Right cardiac atrium (tissue), 5 donors: Measurements from ENCODE around the gene PPFIA4. TPM values are rescaled to one million over a fixed set of nuclear protein-coding genes. Genes with fewer than 3 reads are reported as not detected.

ENCODE experiments used
- ATAC-seq, 2 donors: fragments of 200-7000 bp; cut with Tn5 transposase; one replicate each; pipeline versions ENCODE4 v1.8.0 to v1.9.1; 2020; ENCODE audit warnings: moderate library complexity in 2 of 2, mild to moderate bottlenecking in 1 of 2
- DNase-seq, 3 donors: peaks; one replicate each; pipeline ENCODE4 v3.0.0-alpha.2; 2020
- H3K27ac ChIP-seq: one replicate; pipeline ENCODE4 v1.5.1; 2013; ENCODE audit warnings: mild to moderate bottlenecking, low read length, control low read depth, moderate library complexity
- H3K27me3 ChIP-seq: one replicate; pipeline ENCODE4 v1.6.1; 2013; ENCODE audit not compliant: control insufficient read depth, insufficient read depth
- H3K4me1 ChIP-seq: one replicate; pipeline ENCODE4 v1.6.1; 2013; ENCODE audit warnings: low read length; ENCODE audit not compliant: control insufficient read depth, insufficient read depth
- H3K4me3 ChIP-seq: one replicate; pipeline ENCODE4 v1.5.1; 2013; ENCODE audit warnings: low read length, control low read depth
- H3K9me3 ChIP-seq: one replicate; pipeline ENCODE4 v1.6.1; 2013; ENCODE audit warnings: low read length; ENCODE audit not compliant: control insufficient read depth
- WGBS: extraction: QIAGEN DNeasy Blood & Tissue Kit; methylation state at CpG from one replicate; pipeline ENCODE4 v1.1.7; 2013; 5-methylcytosine and 5-hydroxymethylcytosine counted together
- intact Hi-C, 4 donors: fragments of 100-400 bp; cut with DNase I; formaldehyde crosslinking; loops; one replicate each; pipeline versions ENCODE4 v1.11.0 to v1.14.0; 2022 to 2023
- polyA plus RNA-seq: library from polyadenylated mRNA; stranded (reverse); fragments of 200-250 nt; gene quantifications from one replicate; pipeline ENCODE4 v1.2.3, GENCODE V29; 2013
- total RNA-seq, 4 donors: library from RNA; stranded (reverse); fragmentation: NEBNext Ultra II Directional; extraction: Animal tissue kit (Norgen Biotek cat#: 25700); gene quantifications; one replicate each; pipeline ENCODE4 v1.2.1, GENCODE V29; 2021
- donor health status: healthy with polysubstance abuse.
- donor health status: DM: no; HTN: yes; CAD: no.
- donor health status: DM: no; HTN: no; CAD: no.
- donor health status: DM: no; HTN: yes; CAD: no; lungs with severe emphysema.
- donor health status: DM: yes; HTN: yes; CAD: no.

Gene PPFIA4
- total and polyA plus RNA-seq, 5 donors: 14.0 to 50.3 (median 29.3) TPM

- peak in 1 of 3 donors; percentile 46 for DNase-seq
- H3K4me1 ChIP-seq: peaks cover 2% of the 10 kb centered on the region
- ATAC-seq: no peak
- no peaks in the 10 kb centered on the region for H3K9me3 ChIP-seq
- intact Hi-C loops: no loop called here
- no peak overlapping the region for H3K4me3 ChIP-seq
- 48% methylated on average over 20 of the region's 20 CpGs for WGBS
- H3K27ac ChIP-seq: no peak overlapping the region
- no peaks in the 10 kb centered on the region for H3K27me3 ChIP-seq
These were observed 25.6 kb downstream of the PPFIA4 start for GRCh38 chr1:203051841-203052324.

- ATAC-seq (no peak), DNase-seq (no peak)
- Histone ChIP-seq H3K27me3 (no peaks in the 10 kb centered on the region), H3K9me3 (no peaks in the 10 kb centered on the region), H3K4me1 (no peaks in the 10 kb centered on the region), H3K4me3 (no peak overlapping the region), H3K27ac (no peak overlapping the region)
- intact Hi-C loops: no loop called here
- 88% methylated on average over 3 of the region's 3 CpGs for WGBS
These were observed 26.3 kb downstream of the PPFIA4 start for GRCh38 chr1:203052601-203053000.

- no peak for ATAC-seq
- Histone ChIP-seq H3K27ac (no peak overlapping the region), H3K27me3 (no peaks in the 10 kb centered on the region), H3K4me3 (no peak overlapping the region), H3K4me1 (no peaks in the 10 kb centered on the region), H3K9me3 (no peaks in the 10 kb centered on the region)
- WGBS: 61% methylated on average over 1 of the region's 1 CpG
- no peak for DNase-seq
- intact Hi-C loops: no loop called here
These were observed 27.9 kb downstream of the PPFIA4 start for GRCh38 chr1:203054184-203054583.

- ATAC-seq: no peak
These were observed 28.4 kb downstream of the PPFIA4 start for GRCh38 chr1:203054642-203055041.

GRCh38 chr1:203055161-203055799 lies 29.0 kb downstream of the PPFIA4 start:
- H3K4me1 ChIP-seq: no peaks in the 10 kb centered on the region
- no peak overlapping the region for H3K27ac ChIP-seq
- DNase-seq (no peak), ATAC-seq (no peak)
- intact Hi-C loops: no loop called here
- no peak overlapping the region for H3K4me3 ChIP-seq
- WGBS: 90% methylated on average over 24 of the region's 24 CpGs
- H3K9me3 ChIP-seq: no peaks in the 10 kb centered on the region
- H3K27me3 ChIP-seq: no peaks in the 10 kb centered on the region

More at GRCh38 chr1:203054642-203055041, 28.4 kb downstream of the PPFIA4 start:
- 88% methylated on average over 5 of the region's 5 CpGs for WGBS
- Histone ChIP-seq H3K4me1 (no peaks in the 10 kb centered on the region), H3K27ac (no peak overlapping the region), H3K9me3 (no peaks in the 10 kb centered on the region), H3K27me3 (no peaks in the 10 kb centered on the region), H3K4me3 (no peak overlapping the region)
- intact Hi-C loops: no loop called here
- no peak for DNase-seq

DNA sequence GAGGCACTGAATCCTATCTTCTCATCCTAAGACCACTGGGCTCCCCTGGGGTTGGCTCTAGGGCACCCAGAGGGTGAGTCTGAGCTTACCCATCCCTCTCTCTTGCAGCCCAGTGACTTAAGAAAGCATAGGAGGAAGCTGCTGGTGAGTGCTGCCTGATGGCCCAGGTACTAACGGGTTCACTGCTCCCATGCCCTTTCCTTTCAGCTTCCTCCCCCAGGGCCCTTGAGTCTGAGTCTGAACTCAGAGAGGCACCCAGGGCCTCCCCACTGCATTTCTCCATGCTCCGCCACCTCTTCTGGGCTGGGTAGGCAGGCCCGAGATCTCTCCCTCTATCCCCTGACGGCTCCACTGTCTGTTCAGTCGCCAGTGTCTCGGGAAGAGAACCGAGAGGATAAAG lies 29.7 kb downstream of the PPFIA4 start:
- no peak for ATAC-seq
- intact Hi-C loops: no loop called here
- Histone ChIP-seq H3K9me3 (no peaks in the 10 kb centered on the region), H3K4me1 (no peaks in the 10 kb centered on the region), H3K27ac (no peak overlapping the region), H3K27me3 (no peaks in the 10 kb centered on the region), H3K4me3 (no peak overlapping the region)
- WGBS: 85% methylated on average over 7 of the region's 7 CpGs
- DNase-seq: no peak

- Histone ChIP-seq H3K27me3 (no peaks in the 10 kb centered on the region), H3K9me3 (no peaks in the 10 kb centered on the region), H3K4me1 (no peaks in the 10 kb centered on the region), H3K27ac (no peak overlapping the region), H3K4me3 (no peak overlapping the region)
- 94% methylated on average over 6 of the region's 6 CpGs for WGBS
- no peak for ATAC-seq
- no peak for DNase-seq
- intact Hi-C loops: no loop called here
These were observed 30.2 kb downstream of the PPFIA4 start for GRCh38 chr1:203056516-203056915.

- H3K27me3 ChIP-seq: no peaks in the 10 kb centered on the region
- H3K27ac ChIP-seq: no peak overlapping the region
- no peak overlapping the region for H3K4me3 ChIP-seq
- H3K4me1 ChIP-seq: no peaks in the 10 kb centered on the region
- H3K9me3 ChIP-seq: no peaks in the 10 kb centered on the region
- intact Hi-C loops: no loop called here
- DNase-seq (no peak), ATAC-seq (no peak)
- 60% methylated on average over 9 of the region's 10 CpGs for WGBS
These were observed 31.8 kb downstream of the PPFIA4 start for GRCh38 chr1:203057911-203058675.

DNA sequence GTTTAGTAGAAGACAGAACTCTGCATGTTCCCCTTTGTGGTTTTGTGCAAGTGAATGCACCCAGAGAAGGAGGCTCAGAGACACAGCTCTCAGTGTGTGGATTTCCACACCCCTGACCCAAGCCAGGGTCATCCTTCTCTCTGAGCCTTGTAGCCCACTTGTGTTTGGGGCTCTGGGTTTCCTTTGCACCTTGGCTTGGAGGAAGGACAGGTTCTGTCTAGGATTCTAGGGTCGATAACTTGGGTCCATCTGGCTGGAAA lies 32.3 kb downstream of the PPFIA4 start:
- WGBS: 93% methylated on average over 1 of the region's 1 CpG
- ATAC-seq: no peak
- intact Hi-C loops: no loop called here

GRCh38 chr1:203059485-203059884 lies 33.2 kb downstream of the PPFIA4 start:
- Histone ChIP-seq H3K9me3 (no peaks in the 10 kb centered on the region), H3K4me3 (no peak overlapping the region), H3K27me3 (no peaks in the 10 kb centered on the region), H3K4me1 (no peaks in the 10 kb centered on the region), H3K27ac (no peak overlapping the region)
- no peak for ATAC-seq
- intact Hi-C loops: no loop called here
- WGBS: 73% methylated on average over 2 of the region's 2 CpGs
- DNase-seq: no peak

More for the DNA sequence above, 32.3 kb downstream of the PPFIA4 start:
- Histone ChIP-seq H3K4me1 (no peaks in the 10 kb centered on the region), H3K4me3 (no peak overlapping the region), H3K27ac (no peak overlapping the region), H3K9me3 (no peaks in the 10 kb centered on the region), H3K27me3 (no peaks in the 10 kb centered on the region)
- DNase-seq: no peak

DNA sequence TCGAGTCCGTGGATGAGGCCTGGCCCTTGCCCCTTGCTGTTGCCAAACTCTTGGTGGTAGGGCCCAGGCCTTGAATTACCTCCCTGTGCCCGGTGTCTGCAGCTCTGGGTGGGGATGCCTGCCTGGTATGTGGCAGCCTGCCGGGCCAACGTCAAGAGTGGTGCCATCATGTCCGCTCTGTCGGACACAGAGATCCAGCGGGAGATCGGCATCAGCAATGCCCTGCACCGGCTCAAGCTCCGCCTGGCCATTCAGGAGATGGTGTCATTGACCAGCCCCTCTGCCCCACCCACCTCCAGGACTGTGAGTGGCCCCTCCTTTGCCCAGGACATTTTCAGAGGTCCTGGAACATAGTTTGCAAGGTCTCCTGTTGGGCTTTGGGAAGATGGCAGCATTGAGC lies 33.8 kb downstream of the PPFIA4 start:
- intact Hi-C loops: no loop called here
- no peaks in the 10 kb centered on the region for H3K9me3 ChIP-seq
- DNase-seq: no peak
- H3K4me3 ChIP-seq: no peak overlapping the region
- no peaks in the 10 kb centered on the region for H3K4me1 ChIP-seq
- ATAC-seq: no peak
- 97% methylated on average over 11 of the region's 11 CpGs for WGBS
- H3K27me3 ChIP-seq: no peaks in the 10 kb centered on the region
- H3K27ac ChIP-seq: no peak overlapping the region
